WERI-Rb-1 (cell line): ENCODE data around the gene STAC2.
A peak's percentile ranks its signal among the peaks of the same experiment; 100 is the strongest.

Experiments used
- DNase-seq: peaks from one replicate; pipeline ENCODE4 v3.0.0-alpha.2; 2020
- H3K27ac ChIP-seq: fragments of 250-450 bp; sonication (Bioruptor Pico); 2 replicates; pipeline ENCODE4 v1.5.1; 2020; ENCODE audit warnings: mild to moderate bottlenecking, moderate library complexity
- H3K27me3 ChIP-seq: fragments of 250-450 bp; sonication (Bioruptor Pico); 2 replicates; pipeline ENCODE4 v1.5.1; 2021; ENCODE audit warnings: mild to moderate bottlenecking, low read depth, moderate library complexity; ENCODE audit not compliant: insufficient read depth, severe bottlenecking
- H3K36me3 ChIP-seq: fragments of 250-450 bp; sonication (Bioruptor Pico); 2 replicates; pipeline ENCODE4 v1.5.1; 2020; ENCODE audit warnings: mild to moderate bottlenecking, moderate library complexity
- H3K4me3 ChIP-seq: 2 replicates; pipeline ENCODE4 v1.5.1; 2011; ENCODE audit warnings: low read depth, mild to moderate bottlenecking, control low read depth, low read length
- H3K9me3 ChIP-seq: fragments of 250-450 bp; sonication (Bioruptor Pico); 2 replicates; pipeline ENCODE4 v1.5.1; 2021; ENCODE audit warnings: mild to moderate bottlenecking, moderate library complexity; ENCODE audit not compliant: severe bottlenecking
- CTCF ChIP-seq: IDR thresholded peaks from 2 replicates; pipeline ENCODE4 v1.5.1; 2011; ENCODE audit warnings: low read depth, mild to moderate bottlenecking, control low read depth, inconsistent platforms, low read length

The STAC2 gene

GRCh38 chr17:39230361-39230760 lies 4.6 kb upstream of the STAC2 start:
- Histone ChIP-seq H3K27ac (no peak overlapping the region), H3K9me3 (no peaks in the 10 kb centered on the region), H3K36me3 (no peaks in the 10 kb centered on the region), H3K4me3 (no peak overlapping the region), H3K27me3 (peaks cover 9% of the 10 kb centered on the region)
- DNase-seq, result no peak
- TF ChIP-seq CTCF, result no peak

- peaks cover 16% of the 10 kb centered on the region for H3K27me3 ChIP-seq
- H3K4me3 ChIP-seq, result no peak overlapping the region
- H3K36me3 ChIP-seq, result no peaks in the 10 kb centered on the region
- no peaks in the 10 kb centered on the region for H3K9me3 ChIP-seq
- DNase-seq, result no peak
- no peak overlapping the region for H3K27ac ChIP-seq
- TF ChIP-seq CTCF, result no peak
These were observed 3.6 kb upstream of the STAC2 start for GRCh38 chr17:39229274-39229913.

- no peak overlapping the region for H3K27ac ChIP-seq
- no peak overlapping the region for H3K4me3 ChIP-seq
- H3K27me3 ChIP-seq, result peaks cover 16% of the 10 kb centered on the region
- H3K36me3 ChIP-seq, result no peaks in the 10 kb centered on the region
- H3K9me3 ChIP-seq, result no peaks in the 10 kb centered on the region
- no peak for TF ChIP-seq CTCF
- no peak for DNase-seq
These were observed 1.7 kb upstream of the STAC2 start for GRCh38 chr17:39227364-39227919.

GRCh38 chr17:39225959-39226683 lies 376 bp upstream of the STAC2 start:
- DNase-seq, result peak; percentile 95
- Histone ChIP-seq H3K36me3 (no peaks in the 10 kb centered on the region), H3K27ac (no peak overlapping the region), H3K4me3 (peak overlapping the region; percentile 61), H3K27me3 (peaks cover 16% of the 10 kb centered on the region), H3K9me3 (no peaks in the 10 kb centered on the region)
- no peak for TF ChIP-seq CTCF

GRCh38 chr17:39224778-39225307 lies 902 bp downstream of the STAC2 start:
- H3K36me3 ChIP-seq, result no peaks in the 10 kb centered on the region
- no peaks in the 10 kb centered on the region for H3K9me3 ChIP-seq
- H3K27me3 ChIP-seq, result peaks cover 16% of the 10 kb centered on the region
- no peak for TF ChIP-seq CTCF
- no peak overlapping the region for H3K27ac ChIP-seq
- DNase-seq, result no peak
- H3K4me3 ChIP-seq, result peak overlapping the region; percentile 61
